ENCODE results near the gene DNHD1.

DNHD1 gene

GRCh38 chr11:6612213-6613041, 115.3 kb downstream of the DNHD1 start, which contains the start of gene TAF10:
TAF10 (minus strand) TSS chr11:6612216; CDS start chr11:6612189, 27 bp downstream.
- DNase-seq (ENCODE audit: low spot score): peak; percentile 97

- DNase-seq (ENCODE audit: low spot score): no peak
These were observed 116.4 kb downstream of the DNHD1 start for GRCh38 chr11:6613496-6613895.

GRCh38 chr11:6614446-6614845, 117.4 kb downstream of the DNHD1 start:
- no peak for DNase-seq (ENCODE audit: low spot score)

GRCh38 chr11:6615046-6615445, 118.0 kb downstream of the DNHD1 start:
- DNase-seq (ENCODE audit: low spot score): no peak

- DNase-seq (ENCODE audit: low spot score): no peak
These were observed 119.0 kb downstream of the DNHD1 start for GRCh38 chr11:6615882-6616585.

GRCh38 chr11:6616596-6617250, 119.6 kb downstream of the DNHD1 start:
- DNase-seq (ENCODE audit: low spot score): no peak

GRCh38 chr11:6617315-6617781, 120.3 kb downstream of the DNHD1 start:
- no peak for DNase-seq (ENCODE audit: low spot score)

GRCh38 chr11:6618117-6619003, 121.3 kb downstream of the DNHD1 start:
- DNase-seq (ENCODE audit: low spot score): peak; percentile 21

GRCh38 chr11:6619004-6619745, 122.1 kb downstream of the DNHD1 start, which contains the start of gene TPP1:
TPP1 (minus strand) TSS chr11:6619422; CDS start chr11:6619400, 22 bp downstream.
- DNase-seq (ENCODE audit: low spot score): peak; percentile 95

GRCh38 chr11:6620636-6621035, 123.6 kb downstream of the DNHD1 start:
- no peak for DNase-seq (ENCODE audit: low spot score)

Data from SW480 (cell line).